Measurements from ENCODE around the gene LY86. TPM values are rescaled to one million over a fixed set of nuclear protein-coding genes. Genes with fewer than 3 reads are reported as not detected.

LY86 gene
- total RNA-seq, 4 donors from 2014 or later: 1.2 to 1.8 (median 1.3) TPM

- Histone ChIP-seq H3K36me3 (no peaks in the 10 kb centered on the region), H3K4me1 (peaks cover 0 to 16% (median 8%) of the 10 kb centered on the region in 4 donors), H3K9me3 (no peaks in the 10 kb centered on the region), H3K27me3 (no peaks in the 10 kb centered on the region), H3K27ac (replicated peaks in 1 of 4) (no peak overlapping the region), H3K4me3 (no peak overlapping the region)
- intact Hi-C loops (cut with DNase I): no loop called here
- TF ChIP-seq CTCF (IDR thresholded peaks at IDR 0.05): no peak
- no peak for TF ChIP-seq POLR2AphosphoS5 (IDR thresholded peaks at IDR 0.05)
- TF ChIP-seq EP300 (IDR thresholded peaks at IDR 0.05): no peak
- TF ChIP-seq POLR2A (IDR thresholded peaks at IDR 0.05; ENCODE audit: low read depth): no peak
- DNase-seq (ENCODE audit: extremely low spot score): no peak
- WGBS: 90% methylated on average over 4 of the region's 7 CpGs
Observed at GRCh38 chr6:6649824-6650349, 61.4 kb downstream of the LY86 start.

- H3K4me1 ChIP-seq: peaks cover 7 to 26% (median 12%) of the 10 kb centered on the region in 4 donors
- no peak overlapping the region for H3K4me3 ChIP-seq
- no peak for DNase-seq (ENCODE audit: extremely low spot score)
- TF ChIP-seq POLR2A (IDR thresholded peaks at IDR 0.05; ENCODE audit: low read depth) (no peak), CTCF (IDR thresholded peaks at IDR 0.05) (no peak), POLR2AphosphoS5 (IDR thresholded peaks at IDR 0.05) (no peak)
- H3K9me3 ChIP-seq: no peaks in the 10 kb centered on the region
- H3K27me3 ChIP-seq: no peaks in the 10 kb centered on the region
- H3K36me3 ChIP-seq: no peaks in the 10 kb centered on the region
- no peak overlapping the region for H3K27ac ChIP-seq (replicated peaks in 1 of 4)
- intact Hi-C loops (cut with DNase I): no loop called here
Observed at GRCh38 chr6:6650839-6651238, 62.3 kb downstream of the LY86 start.

- Histone ChIP-seq H3K27ac (replicated peaks in 1 of 4) (no peak overlapping the region), H3K9me3 (no peaks in the 10 kb centered on the region), H3K27me3 (no peaks in the 10 kb centered on the region), H3K4me3 (no peak overlapping the region), H3K36me3 (no peaks in the 10 kb centered on the region), H3K4me1 (peaks cover 7 to 30% (median 12%) of the 10 kb centered on the region in 4 donors)
- no peak for TF ChIP-seq CTCF (IDR thresholded peaks at IDR 0.05)
- no peak for TF ChIP-seq POLR2A (IDR thresholded peaks at IDR 0.05; ENCODE audit: low read depth)
- TF ChIP-seq EP300 (IDR thresholded peaks at IDR 0.05): no peak
- no peak for TF ChIP-seq POLR2AphosphoS5 (IDR thresholded peaks at IDR 0.05)
- intact Hi-C loops (cut with DNase I): no loop called here
- no peak for DNase-seq (ENCODE audit: extremely low spot score)
Observed at GRCh38 chr6:6651335-6651734, 62.8 kb downstream of the LY86 start.

DNA sequence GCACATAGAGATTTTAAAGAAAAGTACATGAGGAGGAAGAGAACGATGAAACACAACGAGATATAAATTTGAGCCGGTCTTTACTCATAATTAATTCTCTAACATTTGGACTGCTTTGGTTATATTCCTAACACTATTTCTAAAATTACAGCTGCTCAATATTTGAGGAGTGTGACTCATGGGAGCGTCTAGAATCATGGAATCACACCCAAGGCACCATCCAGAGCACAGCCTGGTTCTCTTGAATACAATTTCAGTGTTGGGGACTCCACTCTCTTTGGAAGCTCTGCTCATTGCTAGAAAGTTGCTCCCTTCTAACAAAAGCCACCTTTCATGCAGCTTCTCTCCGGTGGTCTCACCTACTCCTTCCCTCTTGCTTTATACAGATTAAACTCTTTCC lies 64.4 kb downstream of the LY86 start:
- peaks cover 7 to 38% (median 12%) of the 10 kb centered on the region in 4 donors for H3K4me1 ChIP-seq
- no peak for DNase-seq (ENCODE audit: extremely low spot score)
- no peak overlapping the region for H3K4me3 ChIP-seq
- H3K27ac ChIP-seq (replicated peaks in 1 of 4): no peak overlapping the region
- H3K36me3 ChIP-seq: no peaks in the 10 kb centered on the region
- H3K27me3 ChIP-seq: no peaks in the 10 kb centered on the region
- TF ChIP-seq CTCF (IDR thresholded peaks at IDR 0.05): no peak
- no peak for TF ChIP-seq POLR2A (IDR thresholded peaks at IDR 0.05; ENCODE audit: low read depth)
- no peak for TF ChIP-seq EP300 (IDR thresholded peaks at IDR 0.05)
- TF ChIP-seq POLR2AphosphoS5 (IDR thresholded peaks at IDR 0.05): no peak
- H3K9me3 ChIP-seq: no peaks in the 10 kb centered on the region
- intact Hi-C loops (cut with DNase I): no loop called here
- WGBS: 90% methylated on average over 5 of the region's 5 CpGs
